SK-N-SH (cell line): ENCODE measurements around the gene LPAR4.

Experiments used
- CTCF ChIP-seq: fragments of 200-600 bp; sonication (generic); IDR thresholded peaks from 2 replicates; pipeline ENCODE4 v1.6.1; 2017; ENCODE audit warnings: antibody characterized with exemption, mild to moderate bottlenecking, moderate library complexity
- EZH2phosphoT487 ChIP-seq: fragments of 200-600 bp; sonication (generic); IDR thresholded peaks from 2 replicates; pipeline ENCODE4 v1.6.1; 2017; ENCODE audit warnings: low read depth, mixed run types, mild to moderate bottlenecking, antibody characterized with exemption, moderate library complexity, borderline replicate concordance
- FOXJ3 ChIP-seq: sonication (generic); formaldehyde crosslinking; IDR thresholded peaks from 2 replicates; pipeline ENCODE4 v1.5.1; 2020; ENCODE audit warnings: mild to moderate bottlenecking, missing genetic modification reagents
- GABPA ChIP-seq: IDR thresholded peaks from 2 replicates; pipeline ENCODE4 v1.4.0; 2012; ENCODE audit warnings: low read depth, mild to moderate bottlenecking
- YY1 ChIP-seq: IDR thresholded peaks from 2 replicates; pipeline ENCODE4 v1.4.0; 2012; ENCODE audit warnings: low read depth, mild to moderate bottlenecking
- ZBTB33 ChIP-seq: IDR thresholded peaks from 2 replicates; pipeline ENCODE4 v1.4.0; 2012; ENCODE audit warnings: low read depth, borderline replicate concordance
- TF ChIP-seq, protein P1 (sequence below): IDR thresholded peaks from 2 replicates; pipeline ENCODE4 v1.4.0; 2012; ENCODE audit warnings: low read depth

GRCh38 chrX:78759081-78759480 is 11.6 kb downstream of the LPAR4 start:
- no peak for TF ChIP-seq EZH2phosphoT487
- TF ChIP-seq CTCF: no peak
- no peak for TF ChIP-seq ZBTB33
- TF ChIP-seq YY1: no peak
- TF ChIP-seq FOXJ3: no peak
- TF ChIP-seq, protein P1, sequence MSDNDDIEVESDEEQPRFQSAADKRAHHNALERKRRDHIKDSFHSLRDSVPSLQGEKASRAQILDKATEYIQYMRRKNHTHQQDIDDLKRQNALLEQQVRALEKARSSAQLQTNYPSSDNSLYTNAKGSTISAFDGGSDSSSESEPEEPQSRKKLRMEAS: no peak
- no peak for TF ChIP-seq GABPA
